NCI-H1417 treated with DMSO at 0.1 percent for 48 hours (cell line): ENCODE measurements around the gene CHCHD6.

Experiments
- DNase-seq: peaks from one replicate; lab custom pipeline; 2025; lab: John Stamatoyannopoulos, UW

Gene CHCHD6

GRCh38 chr3:126979046-126979628 lies 275.1 kb downstream of the CHCHD6 start:
- DNase-seq = no peak

GRCh38 chr3:126980266-126980811 lies 276.3 kb downstream of the CHCHD6 start:
- no peak for DNase-seq

- no peak for DNase-seq
These were observed 278.1 kb downstream of the CHCHD6 start for GRCh38 chr3:126982126-126982470.

- no peak for DNase-seq
These were observed 278.6 kb downstream of the CHCHD6 start, which contains the start of gene PLXNA1 for GRCh38 chr3:126982471-126983175. TSS of gene PLXNA1 (plus strand) at chr3:126983115. CDS start at chr3:126988594, 5,479 bp downstream.

GRCh38 chr3:126983276-126983652 lies 279.2 kb downstream of the CHCHD6 start:
- no peak for DNase-seq

- DNase-seq = no peak
These were observed 279.8 kb downstream of the CHCHD6 start for GRCh38 chr3:126983653-126984390.

- no peak for DNase-seq
These were observed 280.5 kb downstream of the CHCHD6 start for GRCh38 chr3:126984391-126985131.

- DNase-seq = no peak
These were observed 281.3 kb downstream of the CHCHD6 start for GRCh38 chr3:126985132-126985985.

- DNase-seq = no peak
These were observed 282.0 kb downstream of the CHCHD6 start for GRCh38 chr3:126986001-126986400.

- DNase-seq = no peak
These were observed 283.1 kb downstream of the CHCHD6 start for GRCh38 chr3:126987129-126987528.

- no peak for DNase-seq
These were observed 283.6 kb downstream of the CHCHD6 start for GRCh38 chr3:126987596-126987995.

- DNase-seq = no peak
These were observed 284.5 kb downstream of the CHCHD6 start for GRCh38 chr3:126988451-126989021.

GRCh38 chr3:126989316-126990023 lies 285.4 kb downstream of the CHCHD6 start:
- no peak for DNase-seq

GRCh38 chr3:126990024-126990700 lies 286.1 kb downstream of the CHCHD6 start:
- DNase-seq = no peak

GRCh38 chr3:126990890-126991289 lies 286.9 kb downstream of the CHCHD6 start:
- no peak for DNase-seq

- no peak for DNase-seq
These were observed 287.5 kb downstream of the CHCHD6 start for GRCh38 chr3:126991366-126992200.

GRCh38 chr3:126992216-126992615 lies 288.2 kb downstream of the CHCHD6 start:
- no peak for DNase-seq

- DNase-seq = no peak
These were observed 288.7 kb downstream of the CHCHD6 start for GRCh38 chr3:126992776-126993175.

GRCh38 chr3:126993436-126993835 lies 289.4 kb downstream of the CHCHD6 start:
- no peak for DNase-seq
